GM15510 (cell line): ENCODE data around the gene ALDOC.

ENCODE experiments used
- POLR2A ChIP-seq: IDR thresholded peaks from 3 replicates; pipeline ENCODE4 v1.6.1; 2011; ENCODE audit warnings: borderline replicate concordance; ENCODE audit not compliant: insufficient read length; ENCODE audit errors: extremely low read depth

The ALDOC gene

GRCh38 chr17:28534740-28535375, 41.8 kb downstream of the ALDOC start:
- TF ChIP-seq POLR2A: no peak

- TF ChIP-seq POLR2A: no peak
Observed at GRCh38 chr17:28533091-28533807, 43.4 kb downstream of the ALDOC start.

GRCh38 chr17:28532050-28532960, 44.4 kb downstream of the ALDOC start:
- no peak for TF ChIP-seq POLR2A

- no peak for TF ChIP-seq POLR2A
Observed at GRCh38 chr17:28530926-28531325, 45.8 kb downstream of the ALDOC start.

- TF ChIP-seq POLR2A: no peak
Observed at GRCh38 chr17:28530250-28530649, 46.4 kb downstream of the ALDOC start.

- TF ChIP-seq POLR2A: no peak
Observed at GRCh38 chr17:28529013-28529400, 47.7 kb downstream of the ALDOC start.

- TF ChIP-seq POLR2A: no peak
Observed at GRCh38 chr17:28528327-28529012, 48.2 kb downstream of the ALDOC start.

- no peak for TF ChIP-seq POLR2A
Observed at GRCh38 chr17:28527859-28528258, 48.8 kb downstream of the ALDOC start.

GRCh38 chr17:28527181-28527681, 49.5 kb downstream of the ALDOC start:
- no peak for TF ChIP-seq POLR2A

GRCh38 chr17:28526381-28526780, 50.3 kb downstream of the ALDOC start:
- no peak for TF ChIP-seq POLR2A

GRCh38 chr17:28524476-28525424, 51.9 kb downstream of the ALDOC start:
- TF ChIP-seq POLR2A: no peak

GRCh38 chr17:28523876-28524275, 52.8 kb downstream of the ALDOC start:
- no peak for TF ChIP-seq POLR2A

GRCh38 chr17:28523186-28523585, 53.5 kb downstream of the ALDOC start:
- TF ChIP-seq POLR2A: no peak
